ENCODE data around the gene BLNK. TPM values are rescaled to one million over a fixed set of nuclear protein-coding genes. Genes with fewer than 3 reads are reported as not detected.

The BLNK gene
- total and polyA plus RNA-seq, 9 of the 15 experiments (the other 6 are each of a cell fraction or from before 2014, with no cell fraction given), result not detected

- no peak overlapping the region for H3K9ac ChIP-seq (ENCODE audit: insufficient read depth in 1 of 2, low read depth in 2 of 2, low read length in 2 of 2)
- no peaks in the 10 kb centered on the region for H3K9me1 ChIP-seq (ENCODE audit: control insufficient read depth, insufficient read depth, low read length)
- POLR2A ChIA-PET, result interaction anchor here (0.7 to 0.9 kb wide), 2 partner anchors 14 to 104 kb away, joined by 3 to 4 read pairs; partner anchors contain the start of gene ZNF518A
- H3K79me2 ChIP-seq (ENCODE audit: control insufficient read depth, insufficient read depth, low read length), result no peaks in the 10 kb centered on the region
- H3K4me1 ChIP-seq (replicated peaks in 1 of 2; ENCODE audit: control insufficient read depth in 2 of 2, insufficient read depth in 2 of 2, low read length in 2 of 2), result no peaks in the 10 kb centered on the region
- H3K27ac ChIP-seq (ENCODE audit: extremely low read depth, low read depth, low read length), result no peak overlapping the region
- intact Hi-C loops (cut with micrococcal nuclease), result no loop called here
- DNase-seq (ENCODE audit: extremely low read depth in 1 of 4, low spot score in 3 of 4) (no peak), ATAC-seq (no peak), FAIRE-seq (no peak)
- CTCF ChIA-PET (ENCODE audit: low intra/inter-chr PET ratio), result no interaction called here
- no peaks in the 10 kb centered on the region for H3K9me3 ChIP-seq (replicated peaks; ENCODE audit: control insufficient read depth, insufficient read depth, low read depth, low read length)
- no peak overlapping the region for H3K4me3 ChIP-seq
- no peak overlapping the region for H2AFZ ChIP-seq (ENCODE audit: low read depth, low read length)
- no peak overlapping the region for H3K4me2 ChIP-seq (ENCODE audit: insufficient read depth, low read length)
- no TSS peak for BruUV-seq (replicated peaks)
- H3K27me3 ChIP-seq (ENCODE audit: control insufficient read depth in 2 of 2, insufficient read depth in 2 of 2, low read length in 2 of 2), result peaks cover 0 to 11% of the 10 kb centered on the region in 2 experiments; a peak in 2 of 5 replicates
- H4K20me1 ChIP-seq (replicated peaks; ENCODE audit: control insufficient read depth, insufficient read depth, low read length), result no peaks in the 10 kb centered on the region
- H3K36me3 ChIP-seq (ENCODE audit: control insufficient read depth, insufficient read depth, low read length), result no peaks in the 10 kb centered on the region
- in situ Hi-C loops (cut with MboI), result no loop called here
- 0% methylated on average over 2 of the region's 2 CpGs for WGBS (ENCODE audit: insufficient coverage, low coverage, missing lambda C conversion rate)
- TF ChIP-seq ETV5 (CRISPR knock-in tag; IDR thresholded peaks at IDR 0.05; ENCODE audit: low read depth), result no peak
- no peak for TF ChIP-seq HDAC6 (IDR thresholded peaks at IDR 0.05; ENCODE audit: low read depth, low read length)
- no peak for TF ChIP-seq ARHGAP35 (IDR thresholded peaks at IDR 0.05; ENCODE audit: partially characterized antibody)
- TF ChIP-seq HLTF (IDR thresholded peaks at IDR 0.05), result no peak
- no peak for TF ChIP-seq XRCC5 (IDR thresholded peaks at IDR 0.05; ENCODE audit: low read depth, low read length)
- no peak for TF ChIP-seq SMAD4 (CRISPR knock-in tag; conservative IDR thresholded peaks at IDR 0.05)
- TF ChIP-seq ZNF316 (IDR thresholded peaks at IDR 0.05), result no peak
- TF ChIP-seq TBP (optimal IDR thresholded peaks at IDR 0.05; ENCODE audit: low read depth, low read length), result no peak
- TF ChIP-seq CBX8 (IDR thresholded peaks at IDR 0.05; ENCODE audit: borderline replicate concordance, extremely low read depth, low read depth, low read length, poor library complexity, severe bottlenecking), result no peak
- no peak for TF ChIP-seq KDM4B (IDR thresholded peaks at IDR 0.05; ENCODE audit: borderline replicate concordance in 2 of 2, low read depth in 1 of 2)
- TF ChIP-seq FOXO4 (CRISPR knock-in tag; IDR thresholded peaks at IDR 0.05), result no peak
- TF ChIP-seq CBFB (CRISPR knock-in tag; IDR thresholded peaks at IDR 0.05), result no peak
- no peak for TF ChIP-seq ZNF511 (CRISPR knock-in tag; IDR thresholded peaks at IDR 0.05)
Measured at GRCh38 chr10:96233959-96234358, 37.4 kb downstream of the BLNK start.

Measured in K562 (cell line).